PC-9 (cell line): Measurements from ENCODE around the gene FANK1. TPM values are rescaled to one million over a fixed set of nuclear protein-coding genes. Genes with fewer than 3 reads are reported as not detected.
"Not testable (repeated sequence)": the region's sequence is repeated elsewhere in the genome, so short reads cannot be mapped to it uniquely, and the experiment has no call there.

ENCODE experiments used
- BruUV-seq: library from RNA; stranded (reverse); fragments of 400-500 nt; replicated peaks from 2 replicates; lab custom pipeline; 2021; lab: Mats Ljungman, UMichigan
- CTCF ChIA-PET: fragments of 300-600 bp; sonication (Branson Sonifier 250); formaldehyde crosslinking; loops from one replicate; lab custom pipeline; 2022; ENCODE audit warnings: antibody characterized with exemption; lab: Charles Lee
- POLR2A ChIA-PET: fragments of 300-600 bp; sonication (Branson Sonifier 250); formaldehyde crosslinking; loops from one replicate; lab custom pipeline; 2022; ENCODE audit warnings: antibody characterized with exemption; ENCODE audit not compliant: unreplicated experiment; lab: Charles Lee
- DNase-seq, 2 experiments: peaks; one replicate each; pipeline versions ENCODE4 v3.0.0 to v3.0.0-alpha.2; 2015 to 2022; ENCODE audit warnings: mixed read lengths in 1 of 2
- H2AFZ ChIP-seq: fragments of 200-600 bp; sonication (generic); 2 replicates; pipeline ENCODE4 v1.8.1; 2017; ENCODE audit warnings: antibody characterized with exemption
- H3F3A ChIP-seq: fragments of 200-600 bp; sonication (generic); 2 replicates; pipeline ENCODE4 v1.8.1; 2017; ENCODE audit warnings: antibody characterized with exemption, mild to moderate bottlenecking, low read depth; ENCODE audit not compliant: insufficient read depth
- H3K27ac ChIP-seq: fragments of 200-600 bp; sonication (generic); 2 replicates; pipeline ENCODE4 v1.6.1; 2016; ENCODE audit warnings: mixed run types
- H3K27me3 ChIP-seq: fragments of 200-600 bp; sonication (generic); 2 replicates; pipeline ENCODE4 v1.6.1; 2016; ENCODE audit warnings: low read depth, mixed run types; ENCODE audit not compliant: insufficient read depth
- H3K36me3 ChIP-seq: fragments of 200-600 bp; sonication (generic); 2 replicates; pipeline ENCODE4 v1.6.1; 2016; ENCODE audit warnings: low read depth, mixed run types
- H3K4me1 ChIP-seq: fragments of 200-600 bp; sonication (generic); replicated peaks from 2 replicates; pipeline ENCODE4 v1.6.1; 2016; ENCODE audit warnings: mixed run types; ENCODE audit not compliant: insufficient read depth
- H3K4me2 ChIP-seq: fragments of 200-600 bp; sonication (generic); 2 replicates; pipeline ENCODE4 v1.6.1; 2017; ENCODE audit warnings: mixed run types
- H3K4me3 ChIP-seq: fragments of 200-600 bp; sonication (generic); 2 replicates; pipeline ENCODE4 v1.6.1; 2016; ENCODE audit warnings: mixed run types
- H3K79me2 ChIP-seq: fragments of 200-600 bp; sonication (generic); 2 replicates; pipeline ENCODE4 v1.6.1; 2017; ENCODE audit warnings: low read depth, mixed run types
- H3K9me2 ChIP-seq: fragments of 200-600 bp; sonication (generic); 2 replicates; pipeline ENCODE4 v1.8.1; 2017; ENCODE audit warnings: mild to moderate bottlenecking; ENCODE audit not compliant: insufficient read depth
- H3K9me3 ChIP-seq: fragments of 200-600 bp; sonication (generic); 2 replicates; pipeline ENCODE4 v1.8.1; 2016; ENCODE audit warnings: low read depth; ENCODE audit not compliant: insufficient read depth
- H4K20me1 ChIP-seq: fragments of 200-600 bp; sonication (generic); 2 replicates; pipeline ENCODE4 v1.8.1; 2017; ENCODE audit not compliant: insufficient read depth
- EZH2 ChIP-seq: fragments of 200-600 bp; sonication (generic); IDR thresholded peaks from 2 replicates; pipeline ENCODE4 v1.8.0; 2017; ENCODE audit warnings: antibody characterized with exemption, low read depth
- intact Hi-C: fragments of 100-400 bp; cut with micrococcal nuclease; formaldehyde crosslinking; loops from one replicate; pipeline ENCODE4 v1.10.0; 2022; ENCODE audit not compliant: unreplicated experiment
- total RNA-seq: library from RNA; stranded (reverse); gene quantifications from 2 replicates; pipeline ENCODE4 v1.2.3, GENCODE V29; 2021
- TF ChIP-seq, protein P1 (sequence below): fragments of 200-600 bp; sonication (generic); conservative IDR thresholded peaks from 2 replicates; pipeline ENCODE4 v1.6.1; 2017; ENCODE audit warnings: mixed run types, antibody characterized with exemption, mild to moderate bottlenecking, moderate library complexity

FANK1 gene
- total RNA-seq, 1 experiment from 2014 or later = 21.4 TPM

DNA sequence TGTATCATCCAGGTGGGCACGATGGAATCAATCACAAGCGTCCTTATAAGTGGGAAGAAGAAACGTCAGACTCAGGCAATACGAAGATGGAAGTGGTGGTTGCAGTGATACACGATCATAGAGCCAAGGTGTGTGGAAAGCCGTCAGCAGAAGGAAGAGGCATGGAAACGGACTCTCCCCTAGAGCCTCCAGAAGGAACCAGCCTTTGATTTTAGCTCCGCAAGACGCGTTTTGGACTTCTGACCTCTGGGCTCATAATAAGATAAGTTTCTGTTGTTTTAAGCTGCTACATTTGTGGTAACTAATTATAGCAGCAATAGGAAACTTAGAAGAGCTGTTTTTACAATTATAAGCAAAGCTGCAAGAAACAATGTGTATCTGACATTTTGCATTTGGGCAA, 14.8 kb downstream of the FANK1 start:
- Histone ChIP-seq H3K4me3 (no peak overlapping the region), H2AFZ (no peak overlapping the region), H3K9me3 (no peaks in the 10 kb centered on the region), H3K36me3 (no peaks in the 10 kb centered on the region), H3F3A (no peaks in the 10 kb centered on the region), H3K27me3 (no peaks in the 10 kb centered on the region), H3K4me1 (no peaks in the 10 kb centered on the region), H3K27ac (no peak overlapping the region), H3K4me2 (no peak overlapping the region), H3K79me2 (no peaks in the 10 kb centered on the region), H3K9me2 (no peaks in the 10 kb centered on the region), H4K20me1 (no peaks in the 10 kb centered on the region)
- CTCF ChIA-PET = no interaction called here
- POLR2A ChIA-PET = no interaction called here
- TF ChIP-seq, protein P1, sequence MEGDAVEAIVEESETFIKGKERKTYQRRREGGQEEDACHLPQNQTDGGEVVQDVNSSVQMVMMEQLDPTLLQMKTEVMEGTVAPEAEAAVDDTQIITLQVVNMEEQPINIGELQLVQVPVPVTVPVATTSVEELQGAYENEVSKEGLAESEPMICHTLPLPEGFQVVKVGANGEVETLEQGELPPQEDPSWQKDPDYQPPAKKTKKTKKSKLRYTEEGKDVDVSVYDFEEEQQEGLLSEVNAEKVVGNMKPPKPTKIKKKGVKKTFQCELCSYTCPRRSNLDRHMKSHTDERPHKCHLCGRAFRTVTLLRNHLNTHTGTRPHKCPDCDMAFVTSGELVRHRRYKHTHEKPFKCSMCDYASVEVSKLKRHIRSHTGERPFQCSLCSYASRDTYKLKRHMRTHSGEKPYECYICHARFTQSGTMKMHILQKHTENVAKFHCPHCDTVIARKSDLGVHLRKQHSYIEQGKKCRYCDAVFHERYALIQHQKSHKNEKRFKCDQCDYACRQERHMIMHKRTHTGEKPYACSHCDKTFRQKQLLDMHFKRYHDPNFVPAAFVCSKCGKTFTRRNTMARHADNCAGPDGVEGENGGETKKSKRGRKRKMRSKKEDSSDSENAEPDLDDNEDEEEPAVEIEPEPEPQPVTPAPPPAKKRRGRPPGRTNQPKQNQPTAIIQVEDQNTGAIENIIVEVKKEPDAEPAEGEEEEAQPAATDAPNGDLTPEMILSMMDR = no peak
- TF ChIP-seq EZH2 = no peak
- intact Hi-C loops = no loop called here
- DNase-seq = no peak
- BruUV-seq = no TSS peak

GRCh38 chr10:125911990-125912389, 15.6 kb downstream of the FANK1 start:
- DNase-seq = no peak
- Histone ChIP-seq H3K9me2 (no peaks in the 10 kb centered on the region), H3K36me3 (no peaks in the 10 kb centered on the region), H3K27ac (no peak overlapping the region), H3K9me3 (no peaks in the 10 kb centered on the region), H3K4me2 (no peak overlapping the region), H2AFZ (no peak overlapping the region), H3K4me3 (no peak overlapping the region), H3K79me2 (no peaks in the 10 kb centered on the region), H3F3A (no peaks in the 10 kb centered on the region), H4K20me1 (no peaks in the 10 kb centered on the region), H3K27me3 (no peaks in the 10 kb centered on the region), H3K4me1 (peaks cover 3% of the 10 kb centered on the region; the same call in 1 of the 2 replicates)
- ChIA-PET CTCF (no interaction called here), POLR2A (no interaction called here)
- TF ChIP-seq, protein P1 = no peak
- no peak for TF ChIP-seq EZH2
- no TSS peak for BruUV-seq
- intact Hi-C loops = no loop called here

GRCh38 chr10:125913277-125913676, 16.9 kb downstream of the FANK1 start:
- H3K36me3 ChIP-seq, CTCF ChIA-PET, H2AFZ ChIP-seq, POLR2A ChIA-PET, intact Hi-C loops, DNase-seq, H3K4me1 ChIP-seq, H3K4me2 ChIP-seq, BruUV-seq, H3K9me3 ChIP-seq, H3K4me3 ChIP-seq, H3K9me2 ChIP-seq, H3K27ac ChIP-seq, H3K79me2 ChIP-seq, H3K27me3 ChIP-seq, H4K20me1 ChIP-seq, H3F3A ChIP-seq: not testable (repeated sequence)

DNA sequence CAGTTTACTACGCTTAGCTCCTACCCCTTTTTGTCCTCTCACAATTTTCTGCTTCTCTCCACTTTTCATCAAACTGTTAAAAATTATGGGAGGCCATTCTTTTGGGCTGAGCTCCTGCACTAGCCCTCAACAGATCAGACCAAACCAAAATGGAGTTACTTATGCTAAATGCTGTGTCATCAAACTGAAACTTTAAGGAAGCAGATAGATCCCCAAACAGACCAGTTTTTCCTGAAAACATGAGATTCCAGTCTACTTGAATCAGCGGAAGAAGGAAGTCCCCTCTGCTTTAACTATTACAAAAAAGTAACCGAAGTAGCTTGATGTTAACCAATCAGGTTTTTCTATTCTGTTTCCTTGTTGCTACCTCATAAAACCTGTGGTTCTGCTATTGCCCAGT, 20.6 kb downstream of the FANK1 start:
- peak in 1 of 2 experiments; percentile 60 for DNase-seq
- H3K9me2 ChIP-seq = no peaks in the 10 kb centered on the region
- no peaks in the 10 kb centered on the region for H3K9me3 ChIP-seq
- H3K4me1 ChIP-seq = peaks cover 7% of the 10 kb centered on the region; the same call in 1 of the 2 replicates
- H3K4me2 ChIP-seq = no peak overlapping the region
- H3K79me2 ChIP-seq = no peaks in the 10 kb centered on the region
- H3K36me3 ChIP-seq = no peaks in the 10 kb centered on the region
- no peak for TF ChIP-seq EZH2
- TF ChIP-seq, protein P1 = no peak
- no peak overlapping the region for H2AFZ ChIP-seq
- ChIA-PET CTCF (no interaction called here), POLR2A (no interaction called here)
- H3F3A ChIP-seq = no peaks in the 10 kb centered on the region
- no peaks in the 10 kb centered on the region for H3K27me3 ChIP-seq
- intact Hi-C loops = no loop called here
- H3K27ac ChIP-seq = no peak overlapping the region
- no peak overlapping the region for H3K4me3 ChIP-seq
- no TSS peak for BruUV-seq
- H4K20me1 ChIP-seq = no peaks in the 10 kb centered on the region

DNA sequence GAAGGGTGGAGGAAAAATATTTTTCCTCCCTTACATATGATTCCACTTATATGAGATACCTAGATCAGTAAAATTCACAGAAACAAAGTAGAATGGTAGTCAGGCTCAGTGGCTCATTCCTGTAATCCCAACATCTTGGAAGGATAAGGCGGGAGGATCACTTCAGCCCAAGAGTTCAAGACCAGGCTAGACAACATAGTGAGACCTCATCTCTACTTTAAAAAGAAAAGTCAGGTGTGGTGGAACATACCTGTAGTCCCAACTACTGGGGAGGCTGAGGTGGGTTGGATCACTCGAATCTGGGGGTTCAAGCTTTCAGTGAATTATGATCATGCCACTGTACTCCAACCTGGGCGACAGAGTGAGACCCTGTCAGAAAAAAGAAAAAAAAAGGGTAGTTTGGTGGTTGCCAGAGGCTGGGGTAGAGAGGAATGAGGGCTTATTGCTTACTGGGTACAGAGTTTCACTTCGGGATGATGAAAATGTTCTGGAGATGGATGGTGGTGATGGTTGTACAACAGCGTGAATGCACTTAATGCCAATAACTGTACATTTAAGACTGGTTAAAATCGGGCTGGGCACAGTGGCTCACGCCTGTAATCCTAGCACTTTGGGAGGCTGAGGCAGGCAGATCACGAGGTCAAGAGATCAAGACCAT, 21.5 kb downstream of the FANK1 start:
- CTCF ChIA-PET, H3K36me3 ChIP-seq, H3K4me3 ChIP-seq, H3K4me1 ChIP-seq, H3F3A ChIP-seq, H3K9me2 ChIP-seq, H3K79me2 ChIP-seq, H3K4me2 ChIP-seq, H3K9me3 ChIP-seq, intact Hi-C loops, H3K27me3 ChIP-seq, POLR2A ChIA-PET, H4K20me1 ChIP-seq, DNase-seq, H3K27ac ChIP-seq, H2AFZ ChIP-seq: not testable (repeated sequence)
- TSS peak; percentile 32 for BruUV-seq
